Loucy (cell line): ENCODE results near the gene SPEF1.

ENCODE experiments used
- H2AFZ ChIP-seq: fragments of 200-600 bp; sonication (generic); 2 replicates; pipeline ENCODE4 v1.6.0; 2016; ENCODE audit warnings: antibody characterized with exemption, mild to moderate bottlenecking, low read length, moderate library complexity
- H3F3A ChIP-seq: fragments of 200-600 bp; 2 replicates; pipeline ENCODE4 v1.6.0; 2016; ENCODE audit warnings: antibody characterized with exemption, low read depth, mild to moderate bottlenecking
- H3K27me3 ChIP-seq: fragments of 200-600 bp; sonication (generic); 2 replicates; pipeline ENCODE4 v1.6.1; 2014; ENCODE audit warnings: low read length, mild to moderate bottlenecking; ENCODE audit not compliant: insufficient read depth, poor library complexity, severe bottlenecking
- H3K36me3 ChIP-seq: fragments of 200-600 bp; sonication (generic); 2 replicates; pipeline ENCODE4 v1.6.1; 2016; ENCODE audit warnings: low read length; ENCODE audit not compliant: insufficient read depth
- H3K4me1 ChIP-seq: fragments of 200-600 bp; sonication (generic); 2 replicates; pipeline ENCODE4 v1.5.1; 2014; ENCODE audit warnings: low read length, mild to moderate bottlenecking; ENCODE audit not compliant: insufficient read depth, poor library complexity, severe bottlenecking
- H3K4me2 ChIP-seq: fragments of 200-600 bp; sonication (generic); 2 replicates; pipeline ENCODE4 v1.6.0; 2014; ENCODE audit warnings: antibody characterized with exemption, low read length, low read depth, mild to moderate bottlenecking; ENCODE audit not compliant: poor library complexity, severe bottlenecking
- H3K4me3 ChIP-seq: fragments of 200-600 bp; sonication (generic); 2 replicates; pipeline ENCODE4 v1.5.1; 2014; ENCODE audit warnings: low read length, mild to moderate bottlenecking, mixed read lengths; ENCODE audit not compliant: poor library complexity, severe bottlenecking
- H3K79me2 ChIP-seq: fragments of 200-600 bp; sonication (generic); 2 replicates; pipeline ENCODE4 v1.6.1; 2014; ENCODE audit warnings: low read length; ENCODE audit not compliant: insufficient read depth
- H3K9ac ChIP-seq: fragments of 200-600 bp; sonication (generic); 2 replicates; pipeline ENCODE4 v1.6.0; 2014; ENCODE audit warnings: mild to moderate bottlenecking, low read depth, low read length, moderate library complexity; ENCODE audit not compliant: poor library complexity, severe bottlenecking
- H3K9me2 ChIP-seq: fragments of 200-600 bp; sonication (generic); replicated peaks from 2 replicates; pipeline ENCODE4 v1.6.1; 2016; ENCODE audit warnings: low read depth, low read length, mixed read lengths
- H3K9me3 ChIP-seq: fragments of 200-600 bp; sonication (generic); 2 replicates; pipeline ENCODE4 v1.6.1; 2014; ENCODE audit warnings: mild to moderate bottlenecking, antibody characterized with exemption, low read length, low read depth; ENCODE audit not compliant: insufficient read depth
- H4K20me1 ChIP-seq: fragments of 200-600 bp; sonication (generic); 2 replicates; pipeline ENCODE4 v1.6.0; 2014; ENCODE audit warnings: antibody characterized with exemption, low read length, mild to moderate bottlenecking; ENCODE audit not compliant: insufficient read depth, poor library complexity, severe bottlenecking
- CTCF ChIP-seq: fragments of 200-600 bp; sonication (generic); conservative IDR thresholded peaks from 2 replicates; pipeline ENCODE4 v1.5.1; 2014; ENCODE audit warnings: mild to moderate bottlenecking, antibody characterized with exemption, low read length
- EZH2phosphoT487 ChIP-seq: fragments of 200-600 bp; IDR thresholded peaks from 2 replicates; pipeline ENCODE4 v1.6.1; 2018; ENCODE audit warnings: antibody characterized with exemption, mild to moderate bottlenecking, moderate library complexity, borderline replicate concordance

SPEF1 gene

GRCh38 chr20:3752386-3752759 is 28.9 kb downstream of the SPEF1 start:
- Histone ChIP-seq H3K36me3 (no peaks in the 10 kb centered on the region; the same call in 1 of the 2 replicates), H2AFZ (no peak overlapping the region), H3K9me3 (no peaks in the 10 kb centered on the region), H4K20me1 (no peaks in the 10 kb centered on the region), H3K4me3 (no peak overlapping the region), H3K4me2 (no peak overlapping the region), H3K9ac (no peak overlapping the region), H3K27me3 (no peaks in the 10 kb centered on the region), H3K4me1 (no peaks in the 10 kb centered on the region), H3F3A (no peaks in the 10 kb centered on the region), H3K79me2 (no peaks in the 10 kb centered on the region), H3K9me2 (no peaks in the 10 kb centered on the region)
- no peak for TF ChIP-seq EZH2phosphoT487
- no peak for TF ChIP-seq CTCF

DNA sequence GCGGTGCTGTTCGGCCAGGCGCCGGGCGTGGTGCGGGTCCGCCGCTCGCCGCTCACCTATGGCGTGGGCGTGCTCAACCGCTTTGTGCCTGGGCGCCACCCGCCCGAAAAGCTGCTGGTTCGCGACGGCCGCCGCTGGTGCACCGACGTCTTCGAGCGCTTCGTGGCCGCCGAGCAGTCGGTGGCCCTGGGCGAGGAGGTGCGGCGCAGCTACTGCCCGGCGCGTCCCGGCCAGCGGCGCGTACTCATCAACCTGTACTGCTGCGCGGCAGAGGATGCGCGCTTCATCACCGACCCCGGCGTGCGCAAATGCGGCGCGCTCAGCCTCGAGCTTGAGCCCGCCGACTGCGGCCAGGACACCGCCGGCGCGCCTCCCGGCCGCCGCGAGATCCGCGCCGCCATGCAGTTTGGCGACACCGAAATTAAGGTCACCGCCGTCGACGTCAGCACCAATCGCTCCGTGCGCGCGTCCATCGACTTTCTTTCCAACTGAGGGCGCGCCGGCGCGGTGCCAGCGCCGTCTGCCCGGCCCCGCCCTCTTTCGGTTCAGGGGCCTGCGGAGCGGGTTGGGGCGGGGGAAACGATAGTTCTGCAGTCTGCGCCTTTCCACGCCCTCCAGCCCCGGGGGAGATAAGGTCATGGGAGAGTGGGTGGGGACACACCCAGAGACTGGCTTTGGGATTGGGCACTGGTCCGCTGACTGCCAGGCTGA is 29.4 kb downstream of the SPEF1 start:
- H3K4me2 ChIP-seq: no peak overlapping the region
- no peaks in the 10 kb centered on the region for H3K9me3 ChIP-seq
- H3F3A ChIP-seq: no peaks in the 10 kb centered on the region
- no peaks in the 10 kb centered on the region for H3K9me2 ChIP-seq
- no peaks in the 10 kb centered on the region for H3K27me3 ChIP-seq
- no peak overlapping the region for H3K9ac ChIP-seq
- no peak overlapping the region for H3K4me3 ChIP-seq
- H3K36me3 ChIP-seq: no peaks in the 10 kb centered on the region; the same call in 1 of the 2 replicates
- H4K20me1 ChIP-seq: no peaks in the 10 kb centered on the region
- H2AFZ ChIP-seq: no peak overlapping the region
- no peaks in the 10 kb centered on the region for H3K4me1 ChIP-seq
- H3K79me2 ChIP-seq: no peaks in the 10 kb centered on the region
- TF ChIP-seq CTCF (no peak), EZH2phosphoT487 (no peak)

DNA sequence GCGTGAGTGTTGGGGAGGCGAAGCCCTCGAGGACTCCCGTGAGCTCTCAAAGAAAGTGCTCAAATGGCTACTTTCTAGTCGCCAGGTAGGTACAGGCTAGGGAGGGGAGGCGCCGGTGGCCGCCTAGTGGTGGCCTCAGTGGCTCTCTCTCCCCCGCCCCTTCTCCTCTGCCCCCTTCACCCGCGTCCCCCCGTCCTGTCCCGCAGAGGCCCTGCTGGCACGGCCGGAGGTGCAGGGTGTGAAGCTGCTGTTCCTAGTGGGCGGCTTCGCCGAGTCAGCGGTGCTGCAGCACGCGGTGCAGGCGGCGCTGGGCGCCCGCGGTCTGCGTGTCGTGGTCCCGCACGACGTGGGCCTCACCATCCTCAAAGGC is 30.0 kb downstream of the SPEF1 start:
- Histone ChIP-seq H3K4me2 (no peak overlapping the region), H3K9me2 (no peaks in the 10 kb centered on the region), H3K9ac (no peak overlapping the region), H4K20me1 (no peaks in the 10 kb centered on the region), H3K27me3 (no peaks in the 10 kb centered on the region), H2AFZ (no peak overlapping the region), H3K36me3 (no peaks in the 10 kb centered on the region; the same call in 1 of the 2 replicates), H3K9me3 (no peaks in the 10 kb centered on the region), H3K4me1 (no peaks in the 10 kb centered on the region), H3K79me2 (no peaks in the 10 kb centered on the region), H3F3A (no peaks in the 10 kb centered on the region), H3K4me3 (no peak overlapping the region)
- TF ChIP-seq CTCF (no peak), EZH2phosphoT487 (no peak)
